ENCODE data around the gene JPH4.
"Not testable (repeated sequence)": the region's sequence is repeated elsewhere in the genome, so short reads cannot be mapped to it uniquely, and the experiment has no call there.

The JPH4 gene

GRCh38 chr14:23547924-23548323 is 30.7 kb downstream of the JPH4 start:
- no peak for DNase-seq (ENCODE audit: low read depth)

GRCh38 chr14:23546450-23547035 is 32.0 kb downstream of the JPH4 start:
- DNase-seq (ENCODE audit: low read depth): no peak

GRCh38 chr14:23545740-23546365 is 32.7 kb downstream of the JPH4 start:
- no peak for DNase-seq (ENCODE audit: low read depth)

GRCh38 chr14:23544511-23545447 is 33.8 kb downstream of the JPH4 start:
- no peak for DNase-seq (ENCODE audit: low read depth)

- DNase-seq (ENCODE audit: low read depth): no peak
Measured at GRCh38 chr14:23543403-23543802, 35.2 kb downstream of the JPH4 start.

GRCh38 chr14:23542261-23542660 is 36.3 kb downstream of the JPH4 start:
- no peak for DNase-seq (ENCODE audit: low read depth)

- no peak for DNase-seq (ENCODE audit: low read depth)
Measured at GRCh38 chr14:23540141-23540469, 38.5 kb downstream of the JPH4 start.

- DNase-seq (ENCODE audit: low read depth): no peak
Measured at GRCh38 chr14:23539248-23540140, 39.1 kb downstream of the JPH4 start.

- no peak for DNase-seq (ENCODE audit: low read depth)
Measured at GRCh38 chr14:23538785-23539184, 39.8 kb downstream of the JPH4 start.

- DNase-seq (ENCODE audit: low read depth): no peak
Measured at GRCh38 chr14:23538050-23538718, 40.4 kb downstream of the JPH4 start.

GRCh38 chr14:23537351-23538049 is 41.1 kb downstream of the JPH4 start:
- no peak for DNase-seq (ENCODE audit: low read depth)

GRCh38 chr14:23536906-23537305 is 41.7 kb downstream of the JPH4 start:
- DNase-seq (ENCODE audit: low read depth): not testable (repeated sequence)

- no peak for DNase-seq (ENCODE audit: low read depth)
Measured at GRCh38 chr14:23536494-23536893, 42.1 kb downstream of the JPH4 start.

- no peak for DNase-seq (ENCODE audit: low read depth)
Measured at GRCh38 chr14:23535943-23536342, 42.6 kb downstream of the JPH4 start.

GRCh38 chr14:23533652-23534435 is 44.7 kb downstream of the JPH4 start:
- DNase-seq (ENCODE audit: low read depth): no peak

- DNase-seq (ENCODE audit: low read depth): no peak
Measured at GRCh38 chr14:23532658-23533057, 45.9 kb downstream of the JPH4 start.

- DNase-seq (ENCODE audit: low read depth): no peak
Measured at GRCh38 chr14:23531391-23531790, 47.2 kb downstream of the JPH4 start.

GRCh38 chr14:23530375-23531055 is 48.1 kb downstream of the JPH4 start:
- no peak for DNase-seq (ENCODE audit: low read depth)

GRCh38 chr14:23529016-23529415 is 49.6 kb downstream of the JPH4 start:
- no peak for DNase-seq (ENCODE audit: low read depth)

Data from T follicular helper cell (primary cell).